ENCODE results near the gene SCLY.
A peak's percentile ranks its signal among the peaks of the same experiment; 100 is the strongest.

The SCLY gene

GRCh38 chr2:238141541-238142318 lies 80.9 kb downstream of the SCLY start:
- peak; percentile 86 for DNase-seq

GRCh38 chr2:238142382-238143205 lies 81.8 kb downstream of the SCLY start:
- DNase-seq, result no peak

- DNase-seq, result peak; percentile 84
These were observed 82.6 kb downstream of the SCLY start for GRCh38 chr2:238143239-238143951.

- DNase-seq, result no peak
These were observed 83.5 kb downstream of the SCLY start for GRCh38 chr2:238144262-238144661.

GRCh38 chr2:238145046-238145445 lies 84.2 kb downstream of the SCLY start:
- no peak for DNase-seq

- peak; percentile 36 for DNase-seq
These were observed 85.0 kb downstream of the SCLY start for GRCh38 chr2:238145851-238146250.

GRCh38 chr2:238146884-238147544 lies 86.2 kb downstream of the SCLY start:
- no peak for DNase-seq

- no peak for DNase-seq
These were observed 88.2 kb downstream of the SCLY start for GRCh38 chr2:238148981-238149380.

Measured in DMS53 (cell line).